ENCODE data around the gene LAYN. TPM values are rescaled to one million over a fixed set of nuclear protein-coding genes. Genes with fewer than 3 reads are reported as not detected.

Gene LAYN
- total RNA-seq, 3 donors from 2014 or later (not counting 1 experiment from before 2014, with no cell fraction given): 0.94 to 1.8 TPM; not detected in 1

DNA sequence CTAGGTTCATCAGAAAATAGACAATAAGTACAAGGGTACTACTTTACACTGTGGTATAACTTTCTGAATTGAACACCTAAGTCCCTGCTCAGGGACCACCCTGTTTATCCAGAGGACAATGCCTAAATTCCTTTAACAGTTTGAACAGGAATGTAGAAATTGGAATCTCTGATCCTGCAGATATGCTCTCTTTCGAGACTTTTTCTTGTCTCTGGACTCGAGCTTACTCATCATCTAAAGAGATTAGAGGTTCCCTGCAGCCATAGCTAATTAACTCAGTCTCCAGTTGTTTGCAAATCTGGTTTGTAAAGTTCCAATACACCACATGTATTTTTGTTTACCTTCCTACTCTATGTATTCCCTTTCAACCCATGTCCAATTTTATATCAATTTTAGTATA is 24.9 kb upstream of the LAYN start:
- H3K9me3 ChIP-seq (ENCODE audit: control insufficient read depth, insufficient read depth, low read length): no peaks in the 10 kb centered on the region
- H3K4me1 ChIP-seq (ENCODE audit: control insufficient read depth, insufficient read depth, low read length): peaks cover 17% of the 10 kb centered on the region
- no peaks in the 10 kb centered on the region for H3K36me3 ChIP-seq (ENCODE audit: control insufficient read depth, insufficient read depth, low read length)
- H3K27ac ChIP-seq (ENCODE audit: low read length): no peak overlapping the region
- peaks cover 31% of the 10 kb centered on the region for H3K27me3 ChIP-seq (ENCODE audit: control insufficient read depth, insufficient read depth, low read length)
- no peak for ATAC-seq
- Mint-ChIP-seq H3K4me3 (no peak overlapping the region), H3K27ac (no peak overlapping the region), H3K27me3 (ENCODE audit: low read depth in 2 of 2) (peaks cover 25 to 29% of the 10 kb centered on the region in 2 donors), H3K9me3 (no peaks in the 10 kb centered on the region), H3K36me3 (no peaks in the 10 kb centered on the region), H3K4me1 (peaks cover 5 to 7% of the 10 kb centered on the region in 2 donors)
- no peak overlapping the region for H3K4me3 ChIP-seq (ENCODE audit: low read length)
- TF ChIP-seq, protein P1, sequence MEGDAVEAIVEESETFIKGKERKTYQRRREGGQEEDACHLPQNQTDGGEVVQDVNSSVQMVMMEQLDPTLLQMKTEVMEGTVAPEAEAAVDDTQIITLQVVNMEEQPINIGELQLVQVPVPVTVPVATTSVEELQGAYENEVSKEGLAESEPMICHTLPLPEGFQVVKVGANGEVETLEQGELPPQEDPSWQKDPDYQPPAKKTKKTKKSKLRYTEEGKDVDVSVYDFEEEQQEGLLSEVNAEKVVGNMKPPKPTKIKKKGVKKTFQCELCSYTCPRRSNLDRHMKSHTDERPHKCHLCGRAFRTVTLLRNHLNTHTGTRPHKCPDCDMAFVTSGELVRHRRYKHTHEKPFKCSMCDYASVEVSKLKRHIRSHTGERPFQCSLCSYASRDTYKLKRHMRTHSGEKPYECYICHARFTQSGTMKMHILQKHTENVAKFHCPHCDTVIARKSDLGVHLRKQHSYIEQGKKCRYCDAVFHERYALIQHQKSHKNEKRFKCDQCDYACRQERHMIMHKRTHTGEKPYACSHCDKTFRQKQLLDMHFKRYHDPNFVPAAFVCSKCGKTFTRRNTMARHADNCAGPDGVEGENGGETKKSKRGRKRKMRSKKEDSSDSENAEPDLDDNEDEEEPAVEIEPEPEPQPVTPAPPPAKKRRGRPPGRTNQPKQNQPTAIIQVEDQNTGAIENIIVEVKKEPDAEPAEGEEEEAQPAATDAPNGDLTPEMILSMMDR (IDR thresholded peaks at IDR 0.05): no peak
- 81% methylated on average over 2 of the region's 2 CpGs for WGBS (ENCODE audit: insufficient coverage)
- no peak for DNase-seq
- intact Hi-C loops (cut with micrococcal nuclease): no loop called here

GRCh38 chr11:111518668-111519067 is 21.9 kb upstream of the LAYN start:
- Histone ChIP-seq H3K4me1 (ENCODE audit: control insufficient read depth, insufficient read depth, low read length) (peaks cover 8% of the 10 kb centered on the region), H3K4me3 (ENCODE audit: low read length) (no peak overlapping the region), H3K27me3 (ENCODE audit: control insufficient read depth, insufficient read depth, low read length) (peaks cover 13% of the 10 kb centered on the region), H3K9me3 (ENCODE audit: control insufficient read depth, insufficient read depth, low read length) (no peaks in the 10 kb centered on the region), H3K36me3 (ENCODE audit: control insufficient read depth, insufficient read depth, low read length) (no peaks in the 10 kb centered on the region), H3K27ac (ENCODE audit: low read length) (no peak overlapping the region)
- no peak for ATAC-seq
- no peak for DNase-seq
- H3K4me1 Mint-ChIP-seq: peaks cover 0 to 7% of the 10 kb centered on the region in 2 donors
- peaks cover 5 to 19% of the 10 kb centered on the region in 2 donors for H3K27me3 Mint-ChIP-seq (ENCODE audit: low read depth in 2 of 2)
- TF ChIP-seq, protein P1 (IDR thresholded peaks at IDR 0.05): no peak
- H3K27ac Mint-ChIP-seq: no peak overlapping the region
- WGBS (ENCODE audit: insufficient coverage): no CpG with 5 or more reads among the region's 1 CpG
- intact Hi-C loops (cut with micrococcal nuclease): no loop called here
- H3K4me3 Mint-ChIP-seq: no peak overlapping the region
- H3K9me3 Mint-ChIP-seq: no peaks in the 10 kb centered on the region
- no peaks in the 10 kb centered on the region for H3K36me3 Mint-ChIP-seq

- intact Hi-C loops (cut with micrococcal nuclease): no loop called here
- no peak for ATAC-seq
Measured at GRCh38 chr11:111520560-111520959, 20.0 kb upstream of the LAYN start.

GRCh38 chr11:111521135-111521534 is 19.4 kb upstream of the LAYN start:
- Mint-ChIP-seq H3K9me3 (no peaks in the 10 kb centered on the region), H3K36me3 (no peaks in the 10 kb centered on the region), H3K4me1 (no peaks in the 10 kb centered on the region), H3K27ac (no peak overlapping the region), H3K27me3 (ENCODE audit: low read depth in 2 of 2) (peaks cover 18% of the 10 kb centered on the region in 2 donors), H3K4me3 (no peak overlapping the region)
- H3K4me3 ChIP-seq (ENCODE audit: low read length): no peak overlapping the region
- no peak overlapping the region for H3K27ac ChIP-seq (ENCODE audit: low read length)
- no peak for DNase-seq
- 60% methylated on average over 1 of the region's 2 CpGs for WGBS (ENCODE audit: insufficient coverage)
- no peak for ATAC-seq
- peaks cover 2% of the 10 kb centered on the region for H3K27me3 ChIP-seq (ENCODE audit: control insufficient read depth, insufficient read depth, low read length)
- H3K9me3 ChIP-seq (ENCODE audit: control insufficient read depth, insufficient read depth, low read length): no peaks in the 10 kb centered on the region
- H3K36me3 ChIP-seq (ENCODE audit: control insufficient read depth, insufficient read depth, low read length): no peaks in the 10 kb centered on the region
- intact Hi-C loops (cut with micrococcal nuclease): no loop called here
- TF ChIP-seq, protein P1 (IDR thresholded peaks at IDR 0.05): no peak
- no peaks in the 10 kb centered on the region for H3K4me1 ChIP-seq (ENCODE audit: control insufficient read depth, insufficient read depth, low read length)

More at GRCh38 chr11:111520560-111520959, 20.0 kb upstream of the LAYN start:
- no peaks in the 10 kb centered on the region for H3K4me1 ChIP-seq (ENCODE audit: control insufficient read depth, insufficient read depth, low read length)
- H3K4me3 ChIP-seq (ENCODE audit: low read length): no peak overlapping the region
- Mint-ChIP-seq H3K4me3 (no peak overlapping the region), H3K27me3 (ENCODE audit: low read depth in 2 of 2) (peaks cover 12 to 14% of the 10 kb centered on the region in 2 donors), H3K27ac (no peak overlapping the region), H3K36me3 (no peaks in the 10 kb centered on the region), H3K4me1 (no peaks in the 10 kb centered on the region), H3K9me3 (no peaks in the 10 kb centered on the region)
- H3K36me3 ChIP-seq (ENCODE audit: control insufficient read depth, insufficient read depth, low read length): no peaks in the 10 kb centered on the region
- no peak overlapping the region for H3K27ac ChIP-seq (ENCODE audit: low read length)
- DNase-seq: no peak
- H3K27me3 ChIP-seq (ENCODE audit: control insufficient read depth, insufficient read depth, low read length): peaks cover 3% of the 10 kb centered on the region
- no CpG with 5 or more reads among the region's 2 CpGs for WGBS (ENCODE audit: insufficient coverage)
- H3K9me3 ChIP-seq (ENCODE audit: control insufficient read depth, insufficient read depth, low read length): no peaks in the 10 kb centered on the region
- TF ChIP-seq, protein P1 (IDR thresholded peaks at IDR 0.05): no peak

All from natural killer cell (primary cell).